HG02852 (cell line): ENCODE measurements around the gene PRSS38.

Source experiments
- ATAC-seq: cut with Tn5 transposase; IDR thresholded peaks from one replicate; pipeline ENCODE4 v1.9.1; 2021; ENCODE audit warnings: mild to moderate bottlenecking, moderate library complexity; ENCODE audit not compliant: unreplicated experiment

PRSS38 gene

DNA sequence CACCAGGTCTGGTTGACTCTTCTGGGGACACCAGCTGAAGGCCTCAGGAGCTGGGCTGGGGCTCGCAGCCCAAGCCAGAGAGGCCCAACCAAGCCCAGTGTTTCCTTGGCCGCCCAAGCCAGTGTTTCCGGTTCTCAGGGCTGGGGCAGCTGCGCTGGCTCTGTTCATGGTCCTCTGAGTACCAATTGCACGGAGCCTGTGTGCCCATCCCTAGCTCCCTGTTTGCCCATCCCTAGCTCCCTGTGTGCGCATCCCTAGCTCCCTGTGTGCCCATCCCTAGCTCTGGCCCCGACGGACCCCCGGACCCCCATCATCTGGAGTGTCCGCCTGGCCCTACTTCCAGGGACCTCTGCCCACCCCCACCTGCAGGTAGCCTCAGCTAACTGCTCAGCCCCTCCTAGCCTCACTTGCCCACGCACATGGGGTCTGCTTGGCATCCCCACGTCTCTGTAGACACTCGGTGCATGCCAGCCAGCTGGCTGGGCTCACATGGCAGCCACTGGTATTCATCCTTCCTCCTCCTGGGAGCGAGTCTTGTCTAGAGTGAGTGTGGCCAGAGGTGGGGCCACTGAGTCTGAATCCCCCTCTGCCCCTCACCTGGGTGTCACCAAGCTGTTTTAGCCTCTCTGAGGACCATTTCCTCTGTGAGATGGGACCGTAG, 68.3 kb downstream of the PRSS38 start:
- no peak for ATAC-seq

- ATAC-seq: no peak
These were observed 69.1 kb downstream of the PRSS38 start for GRCh38 chr1:227884370-227885134.

DNA sequence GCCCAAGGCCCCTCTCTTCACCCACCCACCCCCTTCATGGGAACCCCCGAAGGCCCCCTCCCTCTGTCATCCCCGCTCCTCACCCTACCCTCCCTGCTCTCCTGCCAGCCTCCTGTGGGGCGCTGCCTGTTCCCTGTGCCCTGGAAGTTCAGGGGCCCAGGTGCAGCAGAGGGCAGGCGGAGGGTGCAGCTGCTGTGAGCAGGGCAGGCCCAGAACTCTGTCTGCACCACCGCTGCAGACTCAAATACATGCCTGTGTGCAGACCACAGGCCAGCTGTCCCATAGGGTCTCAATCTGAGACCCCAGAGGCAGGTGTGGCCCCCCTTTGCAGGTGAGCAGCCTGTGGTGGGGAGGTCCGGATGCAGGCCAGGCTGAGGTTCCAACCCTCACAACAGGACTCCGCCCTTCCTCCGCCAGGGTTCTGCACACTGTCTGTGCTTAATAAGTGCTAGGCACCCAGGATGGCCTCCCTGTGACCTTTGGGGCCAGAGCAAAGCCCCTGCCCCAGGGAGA, 69.7 kb downstream of the PRSS38 start:
- ATAC-seq: no peak

- ATAC-seq: no peak
These were observed 70.4 kb downstream of the PRSS38 start for GRCh38 chr1:227885648-227886502.

DNA sequence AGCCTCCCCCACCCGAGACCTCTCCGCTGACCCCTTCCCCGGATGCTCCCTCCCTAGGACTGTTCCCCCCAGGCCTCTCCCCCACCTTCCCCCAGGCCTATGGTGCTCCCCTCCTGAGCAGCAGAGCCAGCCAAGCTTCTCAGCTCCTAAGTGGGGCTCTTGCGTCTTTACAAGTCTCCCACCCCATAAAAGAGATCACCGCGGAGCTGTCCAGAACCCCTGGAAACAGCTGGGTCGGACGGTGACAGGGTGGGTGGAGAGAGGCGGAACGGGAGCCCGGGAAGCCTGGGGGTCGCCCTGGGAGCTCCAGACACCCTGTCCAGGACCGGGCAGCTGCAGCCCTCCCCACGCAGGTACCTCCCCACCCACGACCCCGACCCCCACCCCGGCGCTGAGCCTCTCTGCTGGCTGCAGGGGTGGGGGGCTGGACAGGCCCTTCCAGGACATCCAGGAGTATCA, 71.1 kb downstream of the PRSS38 start:
- ATAC-seq: no peak

GRCh38 chr1:227886993-227887696, 71.7 kb downstream of the PRSS38 start:
- ATAC-seq: no peak

DNA sequence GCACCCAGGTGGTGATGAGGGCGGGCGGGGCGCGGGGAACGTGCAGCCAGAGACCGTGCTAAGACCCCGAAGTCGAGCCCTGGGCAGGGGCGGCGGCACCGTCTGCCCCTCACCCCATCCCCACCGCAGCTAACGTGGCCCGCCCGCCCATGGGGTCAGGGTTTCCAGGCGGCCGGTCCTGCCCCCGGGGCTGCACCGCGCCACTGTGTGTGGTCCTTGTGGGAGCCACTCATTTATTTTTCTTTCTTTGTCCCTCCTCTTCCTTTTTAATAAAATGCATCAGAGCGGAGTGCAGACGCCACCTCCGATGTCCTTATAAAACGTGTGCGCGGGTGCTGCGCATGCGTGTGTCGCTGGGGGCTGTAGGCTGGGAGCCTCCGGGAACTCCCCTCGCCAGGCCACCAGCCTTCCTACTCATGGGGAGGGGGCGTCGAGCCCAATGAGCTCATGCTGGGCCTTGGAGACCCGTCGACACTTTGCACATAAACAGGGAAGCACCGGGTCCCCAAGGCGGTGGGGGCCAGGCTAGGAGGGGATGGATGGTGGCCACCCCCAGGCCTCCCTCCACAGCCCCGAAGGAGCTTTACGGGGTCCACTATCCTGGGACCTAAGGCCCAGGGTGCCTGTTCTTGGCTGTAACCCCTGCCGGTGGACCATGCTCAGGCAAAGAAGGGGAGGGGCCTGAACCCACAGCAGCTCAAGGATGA, 72.4 kb downstream of the PRSS38 start:
- ATAC-seq: no peak

DNA sequence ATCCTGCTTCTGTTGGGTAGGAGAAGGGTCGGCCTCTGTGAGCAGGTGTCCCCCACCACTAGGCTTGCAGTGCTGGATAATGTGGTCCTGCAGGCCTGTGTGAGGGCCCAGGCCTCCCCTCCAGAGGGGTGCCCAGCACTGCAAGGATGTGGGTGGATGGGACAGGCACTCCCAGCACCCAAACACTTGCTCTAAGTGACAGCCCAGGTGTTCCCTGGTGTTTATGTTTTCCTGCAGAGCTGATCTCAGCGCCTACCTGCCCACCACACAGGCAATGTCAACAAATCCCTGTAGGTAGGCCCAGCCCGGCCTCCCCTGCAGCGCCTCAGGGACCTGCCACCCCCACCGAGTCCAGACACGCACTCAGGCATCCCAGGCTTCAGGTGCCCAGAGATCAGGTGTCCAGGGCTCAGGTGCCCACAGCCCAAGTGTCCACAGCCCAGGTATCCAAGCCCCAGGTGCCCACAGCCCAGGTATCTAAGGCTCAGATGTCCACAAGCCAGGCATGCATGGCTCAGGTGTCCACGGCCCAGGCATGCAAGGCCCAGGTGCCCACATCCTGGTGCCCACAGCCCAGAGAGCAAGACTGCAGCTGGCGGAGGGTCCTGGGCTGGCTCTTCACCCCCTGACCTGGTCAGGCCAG, 73.0 kb downstream of the PRSS38 start:
- ATAC-seq: no peak

DNA sequence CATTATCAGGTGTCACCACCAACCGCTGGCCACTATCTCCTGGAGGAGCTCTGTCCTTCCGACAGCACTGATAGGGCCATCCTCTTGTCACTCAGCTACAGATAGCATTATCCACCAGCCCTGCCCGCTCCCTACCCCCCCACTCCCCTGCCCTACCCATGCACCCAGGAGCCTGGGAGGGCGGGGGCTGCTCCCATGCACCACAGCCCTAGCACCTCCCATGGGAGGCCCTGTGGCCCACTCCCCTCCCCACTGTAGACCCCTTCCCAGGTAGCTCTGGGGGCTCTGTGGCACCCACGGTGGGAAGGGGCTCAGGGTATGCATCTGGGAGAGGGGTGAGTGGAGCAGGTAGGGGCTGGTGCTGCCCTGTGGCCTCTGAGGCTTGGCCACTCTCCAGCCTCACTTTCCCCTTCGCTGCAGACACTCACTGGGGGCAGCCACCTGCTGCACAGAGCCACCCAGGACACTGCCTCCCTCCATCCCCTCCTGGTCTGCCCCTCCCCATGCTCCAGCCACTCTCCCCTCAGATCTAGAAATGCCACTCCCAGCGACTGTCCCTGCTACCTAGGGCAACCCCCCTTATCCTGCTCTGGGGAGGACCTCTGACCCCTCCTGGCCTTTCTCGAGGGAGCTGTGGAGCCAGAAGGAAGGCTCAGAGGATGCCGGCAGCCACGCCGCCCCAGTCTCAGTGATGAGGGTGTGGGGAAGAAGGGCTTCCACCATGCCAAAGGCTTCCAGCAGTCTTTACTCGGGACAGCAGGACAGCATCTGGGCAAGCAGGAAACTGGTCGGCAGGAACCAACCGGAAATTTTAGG, 73.8 kb downstream of the PRSS38 start:
- no peak for ATAC-seq

DNA sequence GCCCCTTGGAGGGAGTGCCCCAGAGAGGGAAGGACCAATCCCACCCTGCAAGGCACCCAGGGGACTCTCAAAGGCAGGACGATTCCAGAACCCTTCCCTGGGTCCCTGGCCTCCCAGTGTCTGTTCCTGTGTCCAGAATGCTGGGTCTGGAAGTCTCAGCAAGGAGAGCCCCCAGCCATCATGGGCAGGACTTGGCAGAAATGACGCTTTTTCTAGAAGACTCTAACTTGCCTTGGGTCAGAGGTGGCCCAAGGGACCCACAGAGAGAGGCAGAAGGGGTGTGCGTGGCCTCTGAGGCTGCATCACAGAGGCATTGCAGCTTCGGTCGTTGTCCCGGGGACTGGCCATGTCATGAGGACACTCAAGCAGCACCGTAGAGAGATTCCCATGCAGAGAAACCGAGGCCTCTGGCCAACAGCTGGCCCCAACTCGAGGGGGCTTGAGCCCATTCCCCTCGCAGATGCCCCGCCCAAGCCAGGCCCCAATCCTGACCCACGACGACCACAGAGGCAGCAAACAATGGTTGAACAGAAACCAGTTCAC, 74.5 kb downstream of the PRSS38 start:
- ATAC-seq: no peak

GRCh38 chr1:227890451-227891222, 75.2 kb downstream of the PRSS38 start:
- no peak for ATAC-seq

- ATAC-seq: no peak
These were observed 75.9 kb downstream of the PRSS38 start for GRCh38 chr1:227891223-227891954.

- ATAC-seq: no peak
These were observed 76.5 kb downstream of the PRSS38 start for GRCh38 chr1:227891955-227892488.

GRCh38 chr1:227892489-227893299, 77.2 kb downstream of the PRSS38 start:
- ATAC-seq: no peak

GRCh38 chr1:227893300-227893948, 77.9 kb downstream of the PRSS38 start:
- no peak for ATAC-seq
